Measurements from ENCODE around the gene PIGS.
A peak's percentile ranks its signal among the peaks of the same experiment; 100 is the strongest.

PIGS gene

GRCh38 chr17:28549236-28550132 is 21.8 kb downstream of the PIGS start:
- DNase-seq: peak; percentile 51

- no peak for DNase-seq
Observed at GRCh38 chr17:28548417-28549130, 22.8 kb downstream of the PIGS start.

DNA sequence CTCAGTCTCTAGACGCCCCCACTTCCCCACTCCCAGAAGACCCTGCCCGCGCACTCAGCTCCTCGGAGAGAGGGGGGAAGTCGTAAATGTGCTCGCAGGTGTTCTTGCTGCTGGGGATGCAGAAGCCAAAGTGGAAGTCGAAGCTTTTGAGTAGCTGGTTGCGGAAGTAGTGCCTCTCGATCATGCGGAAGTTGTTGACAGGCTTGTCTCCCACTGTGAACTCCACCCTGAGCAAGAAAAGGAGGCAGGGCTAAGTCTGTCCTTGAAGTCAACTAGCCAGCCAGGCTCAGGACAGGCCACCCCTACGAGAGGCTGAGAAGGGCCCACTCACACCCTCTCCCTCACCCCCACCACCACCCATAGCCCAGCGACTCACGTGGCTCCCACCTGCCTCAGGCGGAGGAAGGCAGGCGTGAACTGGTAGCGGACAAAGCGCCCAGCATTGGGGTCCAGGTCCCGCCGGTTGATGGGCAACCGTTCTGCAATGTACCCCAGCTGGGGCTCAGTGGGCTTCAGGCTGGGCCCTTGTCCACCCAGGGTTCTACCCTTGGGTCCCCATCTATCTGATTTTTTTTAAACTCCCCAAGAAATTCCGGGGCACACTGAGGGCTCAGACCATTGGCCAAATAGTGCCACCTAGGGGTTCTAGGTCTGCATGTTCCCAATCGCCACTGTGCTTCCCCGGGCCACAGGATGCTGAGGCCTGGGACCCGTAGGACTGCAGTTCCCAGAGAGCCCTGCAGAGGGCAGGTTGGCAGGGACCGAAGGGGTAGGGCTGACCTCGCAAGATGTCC is 23.5 kb downstream of the PIGS start:
- peak; percentile 72 for DNase-seq

DNA sequence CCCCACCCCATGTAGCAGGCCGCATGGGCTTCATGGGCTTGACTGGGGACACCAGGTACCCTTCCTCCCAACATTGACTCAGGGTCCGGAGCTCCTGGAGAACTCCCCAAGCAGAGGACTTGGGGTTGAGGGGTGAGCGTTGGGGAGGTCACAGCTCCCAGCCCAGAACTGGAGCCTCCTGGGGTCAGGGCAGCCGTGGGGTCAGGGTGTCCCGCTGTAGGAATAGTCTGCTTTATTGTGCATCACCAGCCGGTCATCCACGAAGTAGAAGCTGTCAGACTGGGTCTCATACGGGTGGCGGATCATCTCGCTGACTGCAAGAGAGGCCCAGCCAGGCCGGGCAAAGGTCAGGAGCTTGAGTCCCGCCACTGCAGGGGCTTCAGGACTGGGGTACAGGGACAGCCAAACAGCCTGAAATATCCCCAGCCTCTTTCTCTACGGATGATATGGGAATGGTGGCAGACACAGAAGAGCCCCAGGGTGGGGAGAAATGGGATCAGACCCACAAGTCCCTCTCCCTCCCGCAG is 24.2 kb downstream of the PIGS start:
- DNase-seq: no peak

DNA sequence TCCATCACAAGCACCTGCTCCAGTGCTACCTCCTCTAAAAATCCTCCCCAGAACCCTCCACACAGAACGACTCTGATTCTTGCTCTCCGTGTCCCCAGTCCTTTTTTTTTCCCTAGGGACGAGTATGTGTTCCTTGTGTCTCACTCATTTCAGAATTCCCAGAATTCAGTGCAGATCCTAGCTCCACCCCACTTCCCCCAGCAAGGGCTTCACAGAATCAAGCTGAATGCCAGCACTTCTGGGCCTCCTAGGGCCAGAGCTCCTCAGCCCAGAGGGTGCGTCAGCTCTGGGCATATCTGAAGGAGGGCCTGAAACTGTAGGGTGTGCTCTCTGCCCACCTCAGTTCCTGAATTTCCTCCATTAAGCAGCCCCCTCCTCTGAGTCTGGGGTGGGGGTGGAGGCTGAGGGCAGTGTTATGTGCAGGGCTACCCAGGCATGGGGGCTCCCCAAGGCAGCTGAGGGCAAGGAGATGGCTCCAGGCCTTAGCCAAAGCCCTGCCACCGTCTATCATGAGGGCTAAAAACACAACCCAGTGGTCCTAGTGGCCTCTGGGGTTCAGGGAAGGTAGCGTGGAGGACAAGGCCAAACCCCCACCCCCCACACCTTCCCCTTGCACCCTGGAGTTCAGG is 25.4 kb downstream of the PIGS start:
- no peak for DNase-seq

GRCh38 chr17:28545141-28545503 is 26.2 kb downstream of the PIGS start:
- no peak for DNase-seq

- no peak for DNase-seq
Observed at GRCh38 chr17:28544402-28545140, 26.8 kb downstream of the PIGS start.

GRCh38 chr17:28541439-28541838 is 29.9 kb downstream of the PIGS start:
- no peak for DNase-seq

GRCh38 chr17:28540231-28540630 is 31.1 kb downstream of the PIGS start:
- no peak for DNase-seq

GRCh38 chr17:28538296-28538895 is 32.9 kb downstream of the PIGS start:
- DNase-seq: no peak

GRCh38 chr17:28537219-28537610 is 34.1 kb downstream of the PIGS start:
- DNase-seq: no peak

DNA sequence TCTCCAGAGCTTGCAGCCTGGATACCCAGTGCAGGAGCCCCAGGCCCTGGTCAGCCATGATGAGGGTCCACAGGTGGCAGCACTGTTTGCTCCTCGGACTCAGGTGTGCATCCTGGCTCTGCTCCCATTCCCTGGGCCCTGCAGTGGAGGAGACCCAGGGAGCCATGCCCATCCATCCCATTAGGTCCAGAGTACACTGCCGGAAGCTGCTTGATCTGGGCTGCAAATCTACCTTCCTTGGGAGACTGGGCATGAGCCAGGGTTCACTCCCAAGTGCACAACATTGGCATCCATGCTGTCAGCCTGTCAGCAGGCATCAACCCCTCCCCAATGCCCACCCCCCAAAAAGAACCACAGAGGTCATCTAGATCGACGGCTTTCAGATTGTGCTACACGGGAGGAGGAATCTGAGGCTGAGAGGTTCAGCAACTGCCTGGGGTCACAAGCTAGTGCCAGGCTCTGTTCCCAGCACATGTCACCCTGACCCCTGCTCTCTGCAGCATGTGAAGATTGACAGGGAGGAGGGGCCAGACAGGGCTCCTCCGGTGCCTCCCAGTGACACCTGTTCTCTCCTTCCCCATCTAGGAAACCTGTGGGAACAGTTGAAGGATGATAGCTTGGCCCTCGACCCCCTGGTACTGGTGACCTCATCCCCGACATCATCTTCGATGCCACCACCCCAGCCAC is 34.6 kb downstream of the PIGS start:
- DNase-seq: no peak

DNA sequence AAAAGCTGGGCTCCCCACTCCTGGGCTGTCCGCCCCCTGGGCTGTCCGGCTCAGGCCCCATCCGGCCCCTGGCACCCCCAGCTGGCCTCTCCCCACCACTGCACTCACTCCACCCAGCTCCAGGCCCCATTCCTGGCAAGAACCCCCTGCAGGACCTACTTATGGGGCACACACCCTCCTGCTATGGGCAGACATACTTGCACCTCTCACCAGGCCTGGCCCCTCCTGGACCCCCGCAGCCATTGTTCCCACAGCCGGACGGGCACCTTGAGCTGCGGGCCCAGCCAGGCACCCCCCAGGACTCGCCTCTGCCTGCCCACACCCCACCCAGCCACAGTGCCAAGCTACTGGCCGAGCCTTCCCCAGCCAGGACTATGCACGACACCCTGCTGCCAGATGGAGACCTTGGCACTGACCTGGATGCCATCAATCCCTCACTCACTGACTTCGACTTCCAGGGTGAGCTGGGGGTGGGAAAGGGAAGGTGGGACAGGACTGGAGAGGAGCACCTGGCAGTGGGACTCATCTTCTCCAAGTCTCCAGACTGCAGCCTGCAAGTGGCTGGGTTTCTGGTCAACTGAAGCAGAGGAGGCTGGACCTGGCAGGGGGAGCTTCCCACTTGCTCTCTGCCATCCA is 36.5 kb downstream of the PIGS start:
- no peak for DNase-seq

DNA sequence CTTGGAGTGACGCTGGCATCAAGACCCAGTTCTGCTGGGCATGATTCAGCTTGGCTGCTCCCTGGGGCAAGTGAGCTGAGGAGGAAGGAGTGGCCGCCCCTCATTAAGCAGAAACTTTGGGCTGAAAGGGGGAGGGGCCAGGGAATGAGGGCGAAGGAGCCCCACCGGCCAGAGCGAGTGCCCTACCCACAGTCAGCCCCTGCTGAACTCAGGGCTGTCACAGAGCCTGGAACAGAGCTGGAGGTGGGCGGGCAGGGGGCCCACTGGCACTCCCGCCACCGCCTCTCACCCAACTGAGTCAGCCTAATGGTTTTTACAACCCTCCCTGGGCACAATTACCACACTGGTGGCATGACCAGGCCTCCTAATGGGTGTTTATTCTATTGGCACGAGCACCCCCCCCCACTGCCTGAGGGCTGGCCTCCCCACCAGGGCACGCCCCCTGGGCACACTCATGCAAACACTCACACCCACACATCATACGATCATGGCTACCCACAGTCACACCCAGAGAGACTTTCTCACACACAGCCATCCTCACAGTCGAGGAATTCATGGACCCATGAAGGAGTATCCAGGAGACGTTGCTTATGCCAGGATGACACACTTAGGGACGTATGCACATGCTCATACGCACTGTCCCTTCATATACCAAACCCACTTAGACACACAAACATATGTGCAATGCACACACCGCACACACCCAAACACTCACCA is 38.1 kb downstream of the PIGS start:
- no peak for DNase-seq

DNA sequence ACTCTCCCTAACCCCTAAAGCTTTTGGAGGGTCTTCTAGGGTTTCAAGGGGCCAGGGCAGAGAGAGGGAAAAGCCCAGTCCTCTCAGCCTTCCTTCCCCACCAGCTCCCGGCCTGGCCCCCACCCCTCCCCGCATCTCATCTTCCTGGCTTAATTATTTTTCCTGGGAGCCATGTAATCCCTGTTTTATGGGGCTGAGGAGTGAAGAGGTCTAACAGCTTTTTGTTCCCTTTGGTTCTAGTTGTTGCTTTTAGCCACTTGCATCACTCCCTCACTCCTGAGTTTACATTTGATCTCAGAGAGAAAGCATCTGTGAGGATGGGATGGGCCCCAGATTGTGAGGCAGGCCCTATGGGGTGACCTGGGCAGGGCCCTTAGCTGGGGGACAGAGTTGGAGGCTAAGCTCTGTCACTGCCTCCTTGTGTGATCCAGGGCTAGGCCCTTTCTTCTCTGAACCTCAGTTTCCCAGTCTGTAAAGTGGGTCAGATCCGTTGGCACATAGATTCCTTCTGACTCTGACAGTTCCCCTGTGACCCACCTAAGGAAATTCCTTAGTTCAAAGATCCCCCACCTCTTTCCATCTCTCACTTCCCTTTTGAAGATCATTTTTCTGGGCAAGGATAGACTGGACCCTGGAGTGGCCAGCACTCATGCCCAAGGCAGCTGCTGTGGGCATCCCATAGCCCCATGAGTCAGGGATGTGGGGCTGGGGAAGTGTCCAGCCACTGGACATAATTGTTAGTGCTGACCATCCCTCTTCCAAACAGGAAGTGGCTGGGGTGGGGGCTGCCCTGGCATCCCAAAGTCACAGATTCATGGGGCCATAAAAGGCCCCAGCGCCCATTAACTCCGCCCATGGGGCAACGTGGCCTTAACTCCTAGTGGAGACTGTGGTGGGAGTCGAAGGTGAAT is 39.0 kb downstream of the PIGS start:
- DNase-seq: no peak

DNA sequence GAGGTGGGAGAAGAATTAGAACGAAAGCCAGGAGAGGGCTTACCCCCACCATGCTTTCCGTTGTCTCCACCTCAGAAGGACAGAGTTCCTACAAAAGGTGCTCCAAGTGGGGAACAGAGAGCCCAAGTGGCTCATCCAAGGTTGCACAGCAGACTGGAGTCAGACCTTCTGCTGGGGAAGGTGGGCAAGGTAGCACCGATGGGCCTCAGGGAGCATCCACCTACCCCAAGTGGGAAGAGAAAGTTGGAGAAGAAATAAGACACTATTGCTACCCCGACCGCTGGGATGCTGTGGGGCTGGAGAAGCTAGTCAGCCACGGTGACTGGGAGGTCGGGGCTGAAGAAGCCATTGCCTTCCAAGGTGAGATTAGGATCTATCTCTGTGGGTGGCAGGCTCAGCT is 40.4 kb downstream of the PIGS start:
- DNase-seq: no peak

DNA sequence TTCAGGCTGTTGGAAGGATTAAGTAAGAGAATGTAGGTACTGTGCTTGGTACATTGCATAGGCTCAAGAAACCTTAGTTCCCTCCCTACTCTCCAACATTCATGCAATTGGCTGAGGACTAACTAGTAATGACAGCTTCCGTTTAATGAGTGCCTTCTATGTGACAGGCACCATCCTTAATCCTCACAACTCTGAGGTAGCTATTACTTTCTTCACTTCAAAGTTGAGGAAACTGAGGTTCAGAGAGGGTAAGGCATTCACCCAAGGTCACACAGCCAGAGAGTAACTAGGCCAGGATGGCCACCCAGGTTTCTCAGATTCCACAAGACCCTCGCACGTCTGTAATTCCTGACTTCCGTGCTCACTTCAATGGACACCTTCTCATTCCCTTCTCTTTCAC is 41.1 kb downstream of the PIGS start:
- no peak for DNase-seq

GRCh38 chr17:28529013-28529400 is 42.3 kb downstream of the PIGS start:
- DNase-seq: no peak

All from stimulated activated CD4-positive, alpha-beta T cell treated with anti-CD3 and anti-CD28 coated beads, Interleukin-4, amount 100 ng/mL, for 24 hours (primary cell).